ENCODE results near the gene PTPRD. TPM values are rescaled to one million over a fixed set of nuclear protein-coding genes. Genes with fewer than 3 reads are reported as not detected.

PTPRD gene
- total and polyA plus RNA-seq, 2 experiments from 2014 or later = 11.5 to 58.0 TPM

DNA sequence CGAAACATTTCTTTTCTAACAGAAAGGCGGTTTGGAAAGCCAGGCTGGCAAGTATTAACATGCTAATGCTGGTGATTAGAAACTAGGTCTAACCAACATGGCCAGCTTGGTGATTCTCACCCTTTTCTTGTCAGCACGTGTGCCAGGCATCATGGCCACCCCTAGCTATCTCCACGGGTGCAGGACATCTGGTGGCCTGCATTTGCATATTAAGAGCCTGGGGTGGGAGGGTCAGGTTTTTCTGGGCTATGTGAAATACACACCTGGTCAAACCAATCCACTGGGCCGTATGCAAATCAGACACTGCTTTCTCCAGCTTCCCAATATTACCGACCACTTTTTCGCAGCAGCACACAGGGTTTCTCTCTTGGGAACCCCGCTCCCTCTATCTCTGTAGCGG lies 612.1 kb downstream of the PTPRD start (continued):
- no peak for TF ChIP-seq POLR2AphosphoS5 (IDR thresholded peaks at IDR 0.05; ENCODE audit: low read depth)
- no peak for TF ChIP-seq CREB1 (CRISPR knock-in tag; IDR thresholded peaks at IDR 0.05; ENCODE audit: low read depth)
- no peak for TF ChIP-seq ZNF331 (CRISPR knock-in tag; IDR thresholded peaks at IDR 0.05; ENCODE audit: low read depth)
- no peak for TF ChIP-seq ZNF114 (CRISPR knock-in tag; IDR thresholded peaks at IDR 0.05)
- no peak for TF ChIP-seq EZH2phosphoT487 (IDR thresholded peaks at IDR 0.05; ENCODE audit: unreplicated experiment)
- TF ChIP-seq, protein P1, sequence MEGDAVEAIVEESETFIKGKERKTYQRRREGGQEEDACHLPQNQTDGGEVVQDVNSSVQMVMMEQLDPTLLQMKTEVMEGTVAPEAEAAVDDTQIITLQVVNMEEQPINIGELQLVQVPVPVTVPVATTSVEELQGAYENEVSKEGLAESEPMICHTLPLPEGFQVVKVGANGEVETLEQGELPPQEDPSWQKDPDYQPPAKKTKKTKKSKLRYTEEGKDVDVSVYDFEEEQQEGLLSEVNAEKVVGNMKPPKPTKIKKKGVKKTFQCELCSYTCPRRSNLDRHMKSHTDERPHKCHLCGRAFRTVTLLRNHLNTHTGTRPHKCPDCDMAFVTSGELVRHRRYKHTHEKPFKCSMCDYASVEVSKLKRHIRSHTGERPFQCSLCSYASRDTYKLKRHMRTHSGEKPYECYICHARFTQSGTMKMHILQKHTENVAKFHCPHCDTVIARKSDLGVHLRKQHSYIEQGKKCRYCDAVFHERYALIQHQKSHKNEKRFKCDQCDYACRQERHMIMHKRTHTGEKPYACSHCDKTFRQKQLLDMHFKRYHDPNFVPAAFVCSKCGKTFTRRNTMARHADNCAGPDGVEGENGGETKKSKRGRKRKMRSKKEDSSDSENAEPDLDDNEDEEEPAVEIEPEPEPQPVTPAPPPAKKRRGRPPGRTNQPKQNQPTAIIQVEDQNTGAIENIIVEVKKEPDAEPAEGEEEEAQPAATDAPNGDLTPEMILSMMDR (conservative IDR thresholded peaks at IDR 0.05; ENCODE audit: low read depth in 2 of 2) = no peak

DNA sequence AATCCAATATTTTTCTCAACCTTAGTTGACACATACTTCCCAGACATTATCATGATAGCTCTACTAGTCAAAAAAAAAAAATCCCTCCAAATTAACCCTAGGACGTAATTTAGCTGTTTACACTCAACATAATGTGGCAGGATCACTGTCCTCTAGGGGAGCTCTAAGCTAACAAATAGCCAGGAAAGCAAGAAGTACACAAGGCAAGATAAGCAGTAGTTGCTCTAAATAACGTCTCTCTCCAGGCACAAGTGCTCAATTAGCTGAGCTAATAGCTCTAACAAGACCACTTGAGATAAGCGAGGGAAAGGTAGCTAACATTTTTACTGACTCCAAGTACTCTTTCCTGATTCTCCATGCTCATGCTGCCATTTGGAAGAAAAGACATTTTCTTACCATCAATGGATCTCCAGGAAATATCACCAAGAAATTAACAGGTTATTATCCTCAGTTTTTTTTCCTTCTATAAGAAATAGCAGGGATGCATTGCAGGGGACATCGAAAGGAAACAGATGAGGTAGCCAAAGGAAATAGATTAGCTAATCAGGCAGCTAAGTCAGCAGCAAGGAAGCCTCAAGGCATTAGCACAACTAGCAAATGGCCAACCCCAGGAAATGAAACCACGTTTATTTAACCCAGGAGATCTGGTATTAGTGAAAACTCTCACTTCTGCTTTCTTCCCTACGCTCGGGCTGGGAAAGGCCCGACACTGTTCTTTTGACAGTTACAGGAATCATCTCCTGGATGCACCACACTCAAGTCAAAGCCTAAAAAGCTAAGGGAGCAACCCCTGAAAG lies 614.1 kb downstream of the PTPRD start:
- no peak overlapping the region for H3K4me3 Mint-ChIP-seq
- Histone ChIP-seq H3K4me1 (ENCODE audit: insufficient read depth) (peaks cover 44% of the 10 kb centered on the region), H3K4me2 (no peak overlapping the region), H3K4me3 (no peak overlapping the region), H2AFZ (no peak overlapping the region; the same call in 1 of the 2 replicates), H3K36me3 (ENCODE audit: insufficient read depth) (no peaks in the 10 kb centered on the region), H3K27me3 (ENCODE audit: insufficient read depth) (no peaks in the 10 kb centered on the region), H3K27ac (ENCODE audit: low read depth) (no peak overlapping the region), H3K9me2 (ENCODE audit: insufficient read depth) (no peaks in the 10 kb centered on the region), H3K79me2 (replicated peaks; ENCODE audit: insufficient read depth) (no peaks in the 10 kb centered on the region), H3F3A (replicated peaks; ENCODE audit: low read depth) (no peaks in the 10 kb centered on the region), H4K20me1 (replicated peaks; ENCODE audit: insufficient read depth) (no peaks in the 10 kb centered on the region)
- peak; percentile 75 for DNase-seq (ENCODE audit: low spot score)
- peaks cover 55% of the 10 kb centered on the region for H3K4me1 Mint-ChIP-seq
- peaks cover 6% of the 10 kb centered on the region; the same call in 1 of the 3 replicates for H3K36me3 Mint-ChIP-seq (ENCODE audit: low read depth)
- peak; percentile 73 for ATAC-seq
- peaks cover 3% of the 10 kb centered on the region for H3K27me3 Mint-ChIP-seq (ENCODE audit: insufficient read depth, low read depth, poor library complexity)
- TF ChIP-seq, protein P1 (conservative IDR thresholded peaks at IDR 0.05; ENCODE audit: low read depth in 2 of 2) = peak; percentile 86 to 90
- TF ChIP-seq EZH2phosphoT487 (IDR thresholded peaks at IDR 0.05; ENCODE audit: unreplicated experiment) = no peak
- H3K27ac Mint-ChIP-seq = peak overlapping the region; percentile 28; the same call in 1 of the 2 replicates
- no peaks in the 10 kb centered on the region for H3K9me3 Mint-ChIP-seq

DNA sequence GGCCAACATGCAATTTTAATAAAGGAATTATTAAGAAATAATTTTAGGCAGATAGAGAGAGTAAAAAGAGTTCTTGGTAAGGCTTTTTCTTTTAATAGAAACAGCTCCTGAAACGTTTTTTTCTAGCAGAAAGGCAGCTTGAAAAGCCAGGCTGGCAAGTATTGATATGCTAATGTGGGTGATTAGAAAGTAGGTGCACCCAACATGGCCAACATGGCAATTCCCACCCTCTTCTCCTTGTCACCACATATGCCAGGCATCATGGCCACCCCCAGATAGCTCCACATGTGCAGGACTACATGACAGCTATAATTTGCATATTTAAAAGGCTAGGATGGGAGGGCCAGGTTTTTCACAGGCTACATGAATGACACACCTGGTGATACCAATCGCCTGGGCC lies 615.2 kb downstream of the PTPRD start:
- DNase-seq (ENCODE audit: low spot score) (peak; percentile 56), ATAC-seq (no peak)
- H3K4me3 Mint-ChIP-seq = no peak overlapping the region
- peaks cover 55% of the 10 kb centered on the region for H3K4me1 Mint-ChIP-seq
- H3F3A ChIP-seq (replicated peaks; ENCODE audit: low read depth) = no peaks in the 10 kb centered on the region
- H3K9me3 Mint-ChIP-seq = no peaks in the 10 kb centered on the region
- H2AFZ ChIP-seq = no peak overlapping the region
- H3K27me3 Mint-ChIP-seq (ENCODE audit: insufficient read depth, low read depth, poor library complexity) = peaks cover 3% of the 10 kb centered on the region
- peaks cover 44% of the 10 kb centered on the region for H3K4me1 ChIP-seq (ENCODE audit: insufficient read depth)
- H3K36me3 Mint-ChIP-seq (ENCODE audit: low read depth) = peaks cover 6% of the 10 kb centered on the region; the same call in 1 of the 3 replicates
- 0 out of 2 replicates have a peak overlapping the region, but pooled peaks have one; percentile 63 for H3K4me2 ChIP-seq
- no peaks in the 10 kb centered on the region for H3K36me3 ChIP-seq (ENCODE audit: insufficient read depth)
- H3K79me2 ChIP-seq (replicated peaks; ENCODE audit: insufficient read depth) = no peaks in the 10 kb centered on the region
- no peak overlapping the region for H3K4me3 ChIP-seq
- peak overlapping the region; percentile 51; the same call in 1 of the 2 replicates for H3K27ac Mint-ChIP-seq
- no peaks in the 10 kb centered on the region for H4K20me1 ChIP-seq (replicated peaks; ENCODE audit: insufficient read depth)
- no peaks in the 10 kb centered on the region for H3K9me2 ChIP-seq (ENCODE audit: insufficient read depth)
- H3K27me3 ChIP-seq (ENCODE audit: insufficient read depth) = no peaks in the 10 kb centered on the region
- H3K27ac ChIP-seq (ENCODE audit: low read depth) = no peak overlapping the region; the same call in 1 of the 2 replicates
- TF ChIP-seq POLR2AphosphoS5 (IDR thresholded peaks at IDR 0.05; ENCODE audit: low read depth) (no peak), CREB1 (CRISPR knock-in tag; IDR thresholded peaks at IDR 0.05; ENCODE audit: low read depth) (no peak), ZNF114 (CRISPR knock-in tag; IDR thresholded peaks at IDR 0.05) (peak; percentile 56; the same call in 1 of the 2 replicates), NANOG (IDR thresholded peaks at IDR 0.05; ENCODE audit: borderline replicate concordance) (no peak)
- TF ChIP-seq, protein P2, sequence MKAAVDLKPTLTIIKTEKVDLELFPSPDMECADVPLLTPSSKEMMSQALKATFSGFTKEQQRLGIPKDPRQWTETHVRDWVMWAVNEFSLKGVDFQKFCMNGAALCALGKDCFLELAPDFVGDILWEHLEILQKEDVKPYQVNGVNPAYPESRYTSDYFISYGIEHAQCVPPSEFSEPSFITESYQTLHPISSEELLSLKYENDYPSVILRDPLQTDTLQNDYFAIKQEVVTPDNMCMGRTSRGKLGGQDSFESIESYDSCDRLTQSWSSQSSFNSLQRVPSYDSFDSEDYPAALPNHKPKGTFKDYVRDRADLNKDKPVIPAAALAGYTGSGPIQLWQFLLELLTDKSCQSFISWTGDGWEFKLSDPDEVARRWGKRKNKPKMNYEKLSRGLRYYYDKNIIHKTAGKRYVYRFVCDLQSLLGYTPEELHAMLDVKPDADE (IDR thresholded peaks at IDR 0.05) = no peak
- TF ChIP-seq, protein P1 (conservative IDR thresholded peaks at IDR 0.05; ENCODE audit: low read depth in 2 of 2) = no peak
